OCI-LY1 (cell line): ENCODE measurements around the gene ANKRD11.

ENCODE experiments used
- CTCF ChIP-seq: fragments of 200-600 bp; sonication (generic), shearing (Covaris generic); IDR thresholded peaks from 2 replicates; pipeline ENCODE4 v1.5.1; 2017; ENCODE audit warnings: mild to moderate bottlenecking, antibody characterized with exemption, low read length, moderate library complexity, mixed read lengths
- EZH2 ChIP-seq: fragments of 200-600 bp; sonication (generic), shearing (Covaris generic); IDR thresholded peaks from 2 replicates; pipeline ENCODE4 v1.8.0; 2017; ENCODE audit warnings: borderline replicate concordance, mixed run types, mild to moderate bottlenecking, antibody characterized with exemption, low read length, moderate library complexity, mixed read lengths

GRCh38 chr16:89338863-89339262 lies 151.5 kb downstream of the ANKRD11 start:
- TF ChIP-seq EZH2: no peak
- TF ChIP-seq CTCF: no peak
